ENCODE data around the gene MYF6.

- TF ChIP-seq, protein P1, sequence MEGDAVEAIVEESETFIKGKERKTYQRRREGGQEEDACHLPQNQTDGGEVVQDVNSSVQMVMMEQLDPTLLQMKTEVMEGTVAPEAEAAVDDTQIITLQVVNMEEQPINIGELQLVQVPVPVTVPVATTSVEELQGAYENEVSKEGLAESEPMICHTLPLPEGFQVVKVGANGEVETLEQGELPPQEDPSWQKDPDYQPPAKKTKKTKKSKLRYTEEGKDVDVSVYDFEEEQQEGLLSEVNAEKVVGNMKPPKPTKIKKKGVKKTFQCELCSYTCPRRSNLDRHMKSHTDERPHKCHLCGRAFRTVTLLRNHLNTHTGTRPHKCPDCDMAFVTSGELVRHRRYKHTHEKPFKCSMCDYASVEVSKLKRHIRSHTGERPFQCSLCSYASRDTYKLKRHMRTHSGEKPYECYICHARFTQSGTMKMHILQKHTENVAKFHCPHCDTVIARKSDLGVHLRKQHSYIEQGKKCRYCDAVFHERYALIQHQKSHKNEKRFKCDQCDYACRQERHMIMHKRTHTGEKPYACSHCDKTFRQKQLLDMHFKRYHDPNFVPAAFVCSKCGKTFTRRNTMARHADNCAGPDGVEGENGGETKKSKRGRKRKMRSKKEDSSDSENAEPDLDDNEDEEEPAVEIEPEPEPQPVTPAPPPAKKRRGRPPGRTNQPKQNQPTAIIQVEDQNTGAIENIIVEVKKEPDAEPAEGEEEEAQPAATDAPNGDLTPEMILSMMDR (IDR thresholded peaks at IDR 0.05): no peak
- TF ChIP-seq POLR2A (IDR thresholded peaks at IDR 0.05): no peak
These were observed 40.4 kb downstream of the MYF6 start for GRCh38 chr12:80747800-80748199.

Measured in sigmoid colon (tissue), 3 donors.